Muscle of leg (tissue), 11 donors: ENCODE data around the gene ZDHHC13. TPM values are rescaled to one million over a fixed set of nuclear protein-coding genes. Genes with fewer than 3 reads are reported as not detected.

Experiments
- DNase-seq: peaks from one replicate; pipeline ENCODE4 v3.0.0; 2013
- H3K27ac ChIP-seq: one replicate; pipeline ENCODE4 v1.5.1; 2013; ENCODE audit warnings: mild to moderate bottlenecking, low read length, control low read depth
- H3K27me3 ChIP-seq: one replicate; pipeline ENCODE4 v1.6.1; 2013; ENCODE audit warnings: low read length; ENCODE audit not compliant: control insufficient read depth, insufficient read depth
- H3K36me3 ChIP-seq: one replicate; pipeline ENCODE4 v1.6.1; 2013; ENCODE audit warnings: low read length; ENCODE audit not compliant: control insufficient read depth, insufficient read depth
- H3K4me1 ChIP-seq: one replicate; pipeline ENCODE4 v1.6.1; 2013; ENCODE audit warnings: low read length; ENCODE audit not compliant: control insufficient read depth, insufficient read depth
- H3K4me3 ChIP-seq: one replicate; pipeline ENCODE4 v1.5.1; 2013; ENCODE audit warnings: low read length, control low read depth
- H3K9me3 ChIP-seq: replicated peaks from 2 replicates; pipeline ENCODE4 v1.6.1; 2013; ENCODE audit warnings: low read depth, low read length; ENCODE audit not compliant: control insufficient read depth
- WGBS: methylation state at CpG from one replicate; pipeline ENCODE4 v1.1.5; 2013; ENCODE audit warnings: missing lambda C conversion rate; ENCODE audit not compliant: insufficient coverage; 5-methylcytosine and 5-hydroxymethylcytosine counted together
- polyA plus RNA-seq, 8 donors: library from polyadenylated mRNA; unstranded; fragments of 120-200 nt; gene quantifications; one replicate each; pipeline versions ENCODE4 v1.2.1 to v1.2.3, GENCODE V29; 2013; ENCODE audit warnings: inconsistent platforms in 1 of 8, low replicate concordance in 1 of 8; ENCODE audit not compliant: insufficient read length in 8 of 8, insufficient read depth in 1 of 8
- total RNA-seq: library from RNA; stranded (reverse); fragments of 120-200 nt; gene quantifications from one replicate; pipeline ENCODE4 v1.2.4, GENCODE V29; 2013

The ZDHHC13 gene
- total and polyA plus RNA-seq, 9 donors = 5.9 to 8.1 (median 7.0) TPM

DNA sequence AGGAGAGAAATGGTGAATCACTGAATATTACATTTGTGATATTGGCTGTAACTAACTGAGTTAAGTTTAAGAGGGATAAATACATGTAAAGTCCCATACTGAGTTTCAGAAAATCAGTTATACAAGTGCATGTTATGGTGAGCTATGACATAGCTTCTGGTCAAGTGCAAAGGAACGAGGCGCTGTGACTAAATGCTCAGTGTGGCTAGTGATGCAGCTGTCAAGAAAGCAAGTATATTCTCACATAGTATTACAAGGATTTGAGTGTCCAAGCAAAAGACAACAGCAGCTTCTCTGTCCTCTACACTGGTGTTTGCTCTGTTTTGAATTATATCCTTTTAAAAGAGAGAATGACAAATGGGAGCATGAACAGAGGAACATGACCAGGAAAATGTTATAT, 44.7 kb downstream of the ZDHHC13 start:
- no peak overlapping the region for H3K27ac ChIP-seq
- H3K9me3 ChIP-seq = no peaks in the 10 kb centered on the region
- H3K4me3 ChIP-seq = no peak overlapping the region
- no peaks in the 10 kb centered on the region for H3K27me3 ChIP-seq
- H3K36me3 ChIP-seq = peaks cover 11% of the 10 kb centered on the region
- WGBS = no CpG with 5 or more reads among the region's 2 CpGs
- DNase-seq = no peak
- H3K4me1 ChIP-seq = no peaks in the 10 kb centered on the region

DNA sequence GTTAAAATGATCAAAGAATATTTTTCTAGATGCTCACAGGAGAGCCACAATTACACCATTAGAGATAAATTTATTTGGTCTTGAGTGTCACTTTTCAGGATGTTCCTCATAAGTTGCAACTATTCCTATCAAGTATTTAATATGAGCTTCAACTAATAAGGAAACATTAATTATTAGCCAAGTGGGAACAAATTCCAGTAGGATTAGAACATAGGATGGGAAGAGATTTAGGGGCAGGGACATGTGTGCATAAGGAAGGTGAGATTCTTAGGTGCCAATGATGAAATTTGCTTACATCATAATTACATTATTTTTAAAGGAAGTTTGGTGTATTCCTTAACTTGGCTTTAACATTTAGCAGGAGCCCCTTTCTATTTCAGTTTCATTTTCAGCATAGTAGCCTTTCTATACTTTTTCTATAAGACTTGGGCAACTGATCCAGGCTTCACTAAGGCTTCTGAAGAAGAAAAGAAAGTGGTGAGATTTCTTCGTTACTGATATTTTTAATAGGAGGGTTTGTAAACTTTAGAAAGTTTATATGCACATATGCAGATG, 46.1 kb downstream of the ZDHHC13 start:
- no peak for DNase-seq
- peaks cover 11% of the 10 kb centered on the region for H3K36me3 ChIP-seq

DNA sequence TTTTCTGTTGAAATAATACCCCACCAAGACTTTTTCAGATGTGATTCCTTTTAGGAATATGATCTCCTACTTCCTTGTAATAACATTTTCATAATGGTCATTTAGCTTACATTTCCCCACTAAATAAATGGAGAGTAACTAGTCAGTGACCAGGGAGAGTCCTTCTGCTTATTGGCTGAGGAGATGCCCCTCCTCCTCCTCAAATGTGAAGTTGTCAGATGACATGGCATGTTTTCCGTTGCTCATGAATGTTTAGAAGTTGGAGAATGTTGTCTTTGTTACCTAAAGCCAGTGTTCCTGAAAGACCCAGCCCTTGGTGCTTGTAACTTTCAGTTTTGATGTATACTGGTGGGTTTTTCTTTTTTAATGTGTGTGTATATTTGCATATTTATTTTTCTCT, 46.6 kb downstream of the ZDHHC13 start:
- WGBS = no CpG with 5 or more reads among the region's 1 CpG
- no peak for DNase-seq
- Histone ChIP-seq H3K4me3 (no peak overlapping the region), H3K27ac (no peak overlapping the region), H3K9me3 (no peaks in the 10 kb centered on the region), H3K4me1 (no peaks in the 10 kb centered on the region), H3K36me3 (peaks cover 11% of the 10 kb centered on the region), H3K27me3 (no peaks in the 10 kb centered on the region)

More for the DNA sequence above, 46.1 kb downstream of the ZDHHC13 start:
- no peaks in the 10 kb centered on the region for H3K4me1 ChIP-seq
- H3K27me3 ChIP-seq = no peaks in the 10 kb centered on the region
- no peak overlapping the region for H3K4me3 ChIP-seq
- no peaks in the 10 kb centered on the region for H3K9me3 ChIP-seq
- WGBS = no CpG with 5 or more reads among the region's 1 CpG
- no peak overlapping the region for H3K27ac ChIP-seq

DNA sequence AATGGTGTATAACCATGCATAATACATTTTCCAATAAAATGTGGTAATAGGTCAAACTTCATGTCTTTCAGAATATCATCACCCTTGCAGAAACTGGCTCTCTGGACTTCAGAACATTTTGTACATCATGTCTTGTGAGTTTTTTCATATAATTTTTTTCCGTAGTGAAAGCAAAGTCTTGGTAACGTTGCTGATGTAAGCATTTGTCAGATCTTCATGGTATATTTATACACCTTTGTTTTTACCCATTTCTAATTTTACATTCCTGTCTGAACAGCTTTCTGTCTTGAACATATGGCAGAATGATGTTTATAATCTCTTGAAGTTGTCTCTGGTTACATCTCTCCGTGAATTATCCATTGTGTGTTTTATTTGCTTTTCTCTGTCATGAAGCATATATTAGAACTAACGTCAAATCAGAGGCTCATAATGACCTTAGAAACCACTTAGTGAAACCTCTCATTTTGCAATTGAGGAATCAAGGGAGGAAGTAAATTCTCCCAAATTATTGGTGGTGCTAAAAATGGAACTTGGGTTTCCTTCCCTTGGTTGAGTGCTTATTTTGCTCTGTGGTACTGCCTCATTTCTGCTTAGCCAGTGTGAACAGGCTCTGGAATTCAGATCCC, 47.4 kb downstream of the ZDHHC13 start:
- Histone ChIP-seq H3K27me3 (no peaks in the 10 kb centered on the region), H3K9me3 (no peaks in the 10 kb centered on the region), H3K27ac (no peak overlapping the region), H3K4me3 (no peak overlapping the region), H3K36me3 (peaks cover 11% of the 10 kb centered on the region), H3K4me1 (no peaks in the 10 kb centered on the region)
- WGBS = no CpG with 5 or more reads among the region's 4 CpGs
- no peak for DNase-seq

DNA sequence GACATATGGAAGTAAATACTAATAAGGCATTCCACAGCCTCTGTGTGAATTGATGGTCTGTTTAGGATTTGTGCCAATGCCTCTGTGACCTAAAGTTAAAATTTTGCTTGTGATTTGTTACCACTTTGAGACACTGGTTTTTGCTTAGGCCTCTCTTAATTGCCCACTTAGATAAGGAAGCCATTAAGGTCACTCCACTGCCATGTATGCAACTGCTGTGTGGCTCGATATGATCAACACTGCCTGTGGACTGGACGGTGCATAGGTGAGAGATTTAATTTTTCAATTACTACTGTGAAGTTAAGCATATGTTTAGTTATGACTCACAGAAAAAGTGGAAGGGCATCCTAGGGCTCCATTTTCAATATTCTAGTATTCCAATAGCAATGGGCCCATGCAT, 47.9 kb downstream of the ZDHHC13 start:
- WGBS = no CpG with 5 or more reads among the region's 2 CpGs
- H3K36me3 ChIP-seq = peaks cover 11% of the 10 kb centered on the region

DNA sequence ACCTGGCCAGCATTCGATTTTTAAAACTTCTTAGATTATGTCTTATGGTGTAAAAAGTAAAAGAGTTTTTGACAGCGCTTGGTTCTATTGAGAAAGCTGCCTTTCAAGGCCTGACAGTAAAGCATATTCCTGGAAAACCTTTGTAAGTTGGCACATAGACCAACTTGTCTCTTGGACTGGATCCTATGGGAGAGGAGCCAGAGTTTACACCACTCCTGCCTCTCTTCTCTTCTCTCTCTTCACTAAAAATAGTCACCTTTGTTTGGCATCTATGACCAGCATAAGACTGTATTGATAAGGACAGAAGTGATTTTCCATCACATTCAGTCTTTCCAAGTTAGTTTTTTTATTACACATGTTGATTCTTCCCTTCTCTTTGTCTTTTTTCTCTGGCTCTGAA, 51.1 kb downstream of the ZDHHC13 start:
- H3K4me1 ChIP-seq = no peaks in the 10 kb centered on the region
- H3K27me3 ChIP-seq = no peaks in the 10 kb centered on the region
- H3K36me3 ChIP-seq = peaks cover 16% of the 10 kb centered on the region
- H3K9me3 ChIP-seq = no peaks in the 10 kb centered on the region
- no CpG with 5 or more reads among the region's 2 CpGs for WGBS
- no peak overlapping the region for H3K27ac ChIP-seq
- no peak overlapping the region for H3K4me3 ChIP-seq
- DNase-seq = no peak

More for the DNA sequence above, 47.9 kb downstream of the ZDHHC13 start:
- Histone ChIP-seq H3K27ac (no peak overlapping the region), H3K9me3 (no peaks in the 10 kb centered on the region), H3K4me3 (no peak overlapping the region), H3K27me3 (no peaks in the 10 kb centered on the region), H3K4me1 (no peaks in the 10 kb centered on the region)
- DNase-seq = no peak

DNA sequence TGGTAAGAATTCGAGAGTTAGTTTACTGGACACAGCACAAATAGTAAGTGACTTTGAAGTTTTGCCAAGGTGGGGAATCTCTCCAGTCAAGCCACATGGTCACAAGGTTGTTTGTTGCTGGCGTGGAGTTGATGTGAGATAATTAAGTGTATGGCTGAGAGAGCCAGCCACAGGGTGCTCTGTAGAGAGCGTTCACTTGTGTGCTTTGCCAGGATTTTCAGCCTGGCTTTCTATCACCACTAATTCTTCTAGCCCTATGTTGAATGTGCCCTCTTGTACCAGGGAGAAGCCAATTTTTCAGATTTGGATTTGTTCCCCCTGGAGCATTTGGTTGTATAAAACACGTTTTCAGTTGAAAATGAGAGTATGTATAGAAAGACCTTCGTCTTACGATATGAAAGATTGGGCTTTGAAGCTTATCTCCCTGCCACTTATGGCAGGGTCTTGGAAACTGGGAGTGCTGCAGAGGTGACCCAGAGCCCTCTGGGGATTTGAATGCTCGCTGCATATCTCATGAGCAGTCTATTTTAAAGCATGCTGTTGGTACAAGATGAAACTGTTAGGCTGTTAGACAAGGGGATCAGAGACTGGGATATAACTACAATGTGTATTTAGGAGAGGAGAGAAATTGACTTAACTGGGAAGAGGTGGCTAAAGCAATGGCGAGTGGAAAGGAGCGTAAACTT, 56.2 kb downstream of the ZDHHC13 start:
- no peak overlapping the region for H3K27ac ChIP-seq
- H3K36me3 ChIP-seq = peaks cover 20% of the 10 kb centered on the region
- H3K9me3 ChIP-seq = no peaks in the 10 kb centered on the region
- no peak overlapping the region for H3K4me3 ChIP-seq
- no peak for DNase-seq
- 96% methylated on average over 6 of the region's 9 CpGs for WGBS
- H3K27me3 ChIP-seq = no peaks in the 10 kb centered on the region
- no peaks in the 10 kb centered on the region for H3K4me1 ChIP-seq

DNA sequence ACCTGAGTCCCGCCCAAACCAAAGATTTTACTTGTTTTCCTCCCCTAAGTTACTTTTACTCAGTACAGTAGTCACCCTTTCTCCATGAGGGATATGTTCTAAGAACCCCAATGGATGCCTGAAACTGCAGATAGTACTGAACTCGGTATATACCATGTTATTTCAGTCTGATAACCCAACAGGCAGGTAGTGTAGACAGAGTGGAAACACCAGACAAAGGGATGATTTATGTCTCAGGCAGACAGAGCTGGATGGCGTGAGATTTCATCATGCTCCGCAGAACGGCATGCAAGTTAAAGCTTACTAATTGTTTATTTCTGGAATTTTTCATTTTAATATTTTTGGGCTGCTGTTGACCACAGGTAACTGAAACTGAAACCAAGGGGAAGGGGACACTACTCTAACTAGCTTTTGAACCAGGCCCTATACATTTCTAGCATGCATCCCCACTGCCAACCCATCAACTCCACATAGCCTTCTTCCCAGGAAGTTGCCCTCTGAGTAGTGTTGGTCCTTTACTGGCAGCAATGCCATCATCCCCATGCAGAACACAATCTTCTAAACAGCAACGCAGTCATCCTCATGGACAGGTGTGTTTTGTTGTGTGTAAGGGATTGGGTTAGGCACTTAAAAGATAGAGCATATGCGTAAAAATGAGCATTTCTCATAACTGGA, 57.1 kb downstream of the ZDHHC13 start:
- WGBS = 96% methylated on average over 2 of the region's 7 CpGs
- Histone ChIP-seq H3K36me3 (peaks cover 20% of the 10 kb centered on the region), H3K9me3 (no peaks in the 10 kb centered on the region), H3K4me1 (no peaks in the 10 kb centered on the region), H3K27me3 (no peaks in the 10 kb centered on the region), H3K27ac (no peak overlapping the region), H3K4me3 (no peak overlapping the region)
- DNase-seq = no peak

DNA sequence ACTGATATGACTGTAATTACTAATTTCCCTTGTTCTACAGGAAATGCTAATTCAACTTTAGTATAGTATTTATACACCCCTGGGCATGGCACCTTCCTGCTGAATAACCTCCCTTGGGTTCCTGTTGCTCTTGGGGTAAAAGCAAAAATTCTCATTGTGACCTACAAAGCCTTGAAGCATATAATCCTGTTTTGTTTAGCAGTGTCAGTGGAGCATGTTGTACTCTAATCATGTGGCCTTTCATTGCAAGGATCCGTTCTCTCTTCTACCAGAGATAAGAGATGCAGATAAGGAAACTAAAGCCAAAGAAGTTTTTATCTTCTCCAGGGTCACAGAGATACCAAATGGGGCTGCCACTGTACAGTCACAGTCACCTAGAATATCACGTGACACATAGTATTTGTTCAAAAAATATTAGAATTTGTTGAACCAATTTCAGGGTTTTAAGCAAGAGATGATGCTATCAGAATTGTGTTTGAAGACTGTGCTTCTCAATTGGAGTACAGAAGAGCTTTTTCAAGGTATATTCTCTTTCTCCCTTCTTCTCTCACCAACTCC, 59.7 kb downstream of the ZDHHC13 start:
- Histone ChIP-seq H3K9me3 (no peaks in the 10 kb centered on the region), H3K27ac (no peak overlapping the region), H3K4me3 (no peak overlapping the region), H3K4me1 (no peaks in the 10 kb centered on the region), H3K36me3 (peaks cover 24% of the 10 kb centered on the region), H3K27me3 (no peaks in the 10 kb centered on the region)
- WGBS = no CpG with 5 or more reads among the region's 2 CpGs
- no peak for DNase-seq
